Kasumi-1 (cell line): Measurements from ENCODE around the gene SCN1B.

Experiments used
- DNase-seq, 2 experiments: peaks; one replicate each; lab custom pipeline; 2025; lab: John Stamatoyannopoulos, UW

Gene SCN1B

GRCh38 chr19:35074426-35075201, 44.3 kb downstream of the SCN1B start:
- no peak for DNase-seq

- no peak for DNase-seq
Observed at GRCh38 chr19:35075202-35076025, 45.1 kb downstream of the SCN1B start.

GRCh38 chr19:35076026-35076370, 45.7 kb downstream of the SCN1B start:
- DNase-seq, result no peak

GRCh38 chr19:35076657-35077056, 46.4 kb downstream of the SCN1B start:
- DNase-seq, result no peak

- no peak for DNase-seq
Observed at GRCh38 chr19:35077411-35078223, 47.3 kb downstream of the SCN1B start.

- DNase-seq, result no peak
Observed at GRCh38 chr19:35079826-35080225, 49.6 kb downstream of the SCN1B start.

- DNase-seq, result no peak
Observed at GRCh38 chr19:35080613-35081170, 50.4 kb downstream of the SCN1B start.

GRCh38 chr19:35081201-35081600, 50.9 kb downstream of the SCN1B start:
- no peak for DNase-seq

- no peak for DNase-seq
Observed at GRCh38 chr19:35083691-35084508, 53.6 kb downstream of the SCN1B start.

GRCh38 chr19:35084509-35084762, 54.2 kb downstream of the SCN1B start:
- no peak for DNase-seq

- DNase-seq, result no peak
Observed at GRCh38 chr19:35085947-35086346, 55.7 kb downstream of the SCN1B start.

GRCh38 chr19:35086455-35086854, 56.2 kb downstream of the SCN1B start:
- DNase-seq, result no peak

GRCh38 chr19:35087393-35087792, 57.1 kb downstream of the SCN1B start:
- DNase-seq, result no peak

GRCh38 chr19:35088131-35088913, 58.1 kb downstream of the SCN1B start:
- DNase-seq, result no peak

- DNase-seq, result no peak
Observed at GRCh38 chr19:35089554-35089953, 59.3 kb downstream of the SCN1B start.
